ENCODE data around the gene VOPP1. TPM values are rescaled to one million over a fixed set of nuclear protein-coding genes. Genes with fewer than 3 reads are reported as not detected.

The VOPP1 gene
- total and polyA plus RNA-seq, 2 of the 13 experiments (the other 11 are each of a cell fraction or from before 2014, with no cell fraction given) = 21.8 to 55.3 TPM

DNA sequence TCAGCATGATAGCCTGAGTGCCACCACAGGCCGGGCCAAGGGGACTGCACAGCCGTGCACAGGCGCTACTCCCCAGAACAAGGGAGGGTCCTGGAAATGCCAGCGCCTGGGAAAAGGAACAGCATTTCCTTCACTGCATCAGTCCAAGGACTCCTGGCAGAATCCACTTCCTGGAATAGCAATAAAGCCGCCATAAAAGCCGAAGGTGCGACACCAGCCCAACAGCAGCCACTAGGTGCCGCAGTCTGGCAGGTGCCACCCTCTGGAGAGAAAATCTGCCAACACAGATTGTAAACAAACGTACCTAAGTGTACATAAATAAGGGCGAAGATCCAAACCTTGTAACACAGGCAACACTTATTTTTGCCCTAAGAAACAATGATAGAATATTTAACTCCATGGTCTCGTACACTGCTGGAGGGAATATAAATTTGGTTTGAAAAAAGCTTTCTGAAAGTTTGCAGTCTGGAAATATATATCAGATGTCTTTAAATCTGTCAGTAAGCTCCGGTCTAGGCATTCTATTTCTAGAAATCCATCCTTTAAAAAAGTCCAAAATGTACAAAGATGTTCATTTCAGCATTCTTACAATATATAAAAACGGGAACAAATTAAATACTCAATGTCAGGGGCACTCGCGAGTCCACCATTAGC is 22.2 kb downstream of the VOPP1 start:
- WGBS (ENCODE audit: low lambda C conversion rate) = 99% methylated on average over 15 of the region's 15 CpGs
- no peak overlapping the region for H3K27ac ChIP-seq (ENCODE audit: extremely low read length, insufficient read depth, low read length)
- no peak overlapping the region for H3K4me3 ChIP-seq (replicated peaks in 1 of 3; ENCODE audit: insufficient read depth in 1 of 3, low read depth in 2 of 3, low read length in 3 of 3)
- ChIA-PET CTCF (ENCODE audit: low intra/inter-chr PET ratio, low total read pairs) (no interaction called here), POLR2A (no interaction called here)
- no peaks in the 10 kb centered on the region; a peak in 1 of 5 replicates for H3K36me3 ChIP-seq (replicated peaks in 1 of 2; ENCODE audit: control insufficient read depth in 1 of 2, insufficient read depth in 2 of 2, low read length in 2 of 2)
- no peak overlapping the region for H3K4me2 ChIP-seq (ENCODE audit: low read depth, low read length)
- peaks cover 36% of the 10 kb centered on the region for H3K4me1 ChIP-seq (ENCODE audit: insufficient read depth, low read length)
- no peak for DNase-seq (ENCODE audit: low spot score)
- H2AFZ ChIP-seq (ENCODE audit: low read length) = no peak overlapping the region
- intact Hi-C loops (cut with micrococcal nuclease; ENCODE audit: unreplicated experiment) (no loop called here), in situ Hi-C loops (cut with HindIII; ENCODE audit: extremely low pct_ligation_motif_present, low pct_unique_long_range_greater_than_20kb) (no loop called here)
- FAIRE-seq = no peak
- H3K9me3 ChIP-seq (ENCODE audit: low read length) = no peaks in the 10 kb centered on the region
- ATAC-seq = no peak
- TF ChIP-seq, protein P1, sequence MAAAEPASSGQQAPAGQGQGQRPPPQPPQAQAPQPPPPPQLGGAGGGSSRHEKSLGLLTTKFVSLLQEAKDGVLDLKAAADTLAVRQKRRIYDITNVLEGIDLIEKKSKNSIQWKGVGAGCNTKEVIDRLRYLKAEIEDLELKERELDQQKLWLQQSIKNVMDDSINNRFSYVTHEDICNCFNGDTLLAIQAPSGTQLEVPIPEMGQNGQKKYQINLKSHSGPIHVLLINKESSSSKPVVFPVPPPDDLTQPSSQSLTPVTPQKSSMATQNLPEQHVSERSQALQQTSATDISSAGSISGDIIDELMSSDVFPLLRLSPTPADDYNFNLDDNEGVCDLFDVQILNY (CRISPR knock-in tag; conservative IDR thresholded peaks at IDR 0.05) = no peak
- TF ChIP-seq, protein P2, sequence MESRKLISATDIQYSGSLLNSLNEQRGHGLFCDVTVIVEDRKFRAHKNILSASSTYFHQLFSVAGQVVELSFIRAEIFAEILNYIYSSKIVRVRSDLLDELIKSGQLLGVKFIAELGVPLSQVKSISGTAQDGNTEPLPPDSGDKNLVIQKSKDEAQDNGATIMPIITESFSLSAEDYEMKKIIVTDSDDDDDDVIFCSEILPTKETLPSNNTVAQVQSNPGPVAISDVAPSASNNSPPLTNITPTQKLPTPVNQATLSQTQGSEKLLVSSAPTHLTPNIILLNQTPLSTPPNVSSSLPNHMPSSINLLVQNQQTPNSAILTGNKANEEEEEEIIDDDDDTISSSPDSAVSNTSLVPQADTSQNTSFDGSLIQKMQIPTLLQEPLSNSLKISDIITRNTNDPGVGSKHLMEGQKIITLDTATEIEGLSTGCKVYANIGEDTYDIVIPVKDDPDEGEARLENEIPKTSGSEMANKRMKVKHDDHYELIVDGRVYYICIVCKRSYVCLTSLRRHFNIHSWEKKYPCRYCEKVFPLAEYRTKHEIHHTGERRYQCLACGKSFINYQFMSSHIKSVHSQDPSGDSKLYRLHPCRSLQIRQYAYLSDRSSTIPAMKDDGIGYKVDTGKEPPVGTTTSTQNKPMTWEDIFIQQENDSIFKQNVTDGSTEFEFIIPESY (CRISPR knock-in tag; IDR thresholded peaks at IDR 0.05) = peak; percentile 65; the same call in 1 of the 2 replicates
- TF ChIP-seq FOXJ3 (CRISPR knock-in tag; IDR thresholded peaks at IDR 0.05; ENCODE audit: borderline replicate concordance) (no peak), ZNF333 (CRISPR knock-in tag; IDR thresholded peaks at IDR 0.05; ENCODE audit: borderline replicate concordance) (no peak)
- H3K79me2 ChIP-seq (ENCODE audit: insufficient read depth, low read length) = peaks cover 86% of the 10 kb centered on the region
- H4K20me1 ChIP-seq (ENCODE audit: insufficient read depth, low read length) = peaks cover 2% of the 10 kb centered on the region; the same call in 1 of the 2 replicates
- H3K9ac ChIP-seq (ENCODE audit: insufficient read depth, low read depth, low read length) = no peak overlapping the region
- no TSS peak for BruUV-seq (replicated peaks)
- H3K27me3 ChIP-seq (ENCODE audit: control insufficient read depth in 1 of 2, insufficient read depth in 2 of 2, low read length in 2 of 2) = no peaks in the 10 kb centered on the region

All from HepG2 (cell line).